Keratinocyte (primary cell): ENCODE measurements around the gene TMPRSS11E. TPM values are rescaled to one million over a fixed set of nuclear protein-coding genes. Genes with fewer than 3 reads are reported as not detected.
"Not testable (repeated sequence)": the region's sequence is repeated elsewhere in the genome, so short reads cannot be mapped to it uniquely, and the experiment has no call there.

Experiments
- DNase-seq: peaks from one replicate; pipeline ENCODE4 v3.0.0-alpha.2; 2011; ENCODE audit warnings: low read depth, missing footprints, low spot score
- FAIRE-seq: peaks from 2 replicates; lab custom pipeline; 2011; peaks lifted over from hg19 to GRCh38; lab: Jason Lieb, UNC
- H2AFZ ChIP-seq: 2 replicates; pipeline ENCODE4 v1.6.0; 2012; ENCODE audit warnings: low read length, control low read depth, inconsistent platforms; ENCODE audit not compliant: control insufficient read depth
- H3K27ac ChIP-seq: 2 replicates; pipeline ENCODE4 v1.5.1; 2011; ENCODE audit warnings: low read length; ENCODE audit not compliant: control insufficient read depth, insufficient read depth
- H3K27me3 ChIP-seq: 3 replicates; pipeline ENCODE4 v1.6.0; 2011; ENCODE audit warnings: low read length; ENCODE audit not compliant: control insufficient read depth, insufficient read depth; ENCODE audit errors: extremely low read depth
- H3K36me3 ChIP-seq, 2 experiments: 2 replicates in 1 of 2; 3 replicates in 1 of 2; pipeline ENCODE4 v1.5.1; 2011; ENCODE audit warnings: low read length in 2 of 2, mild to moderate bottlenecking in 1 of 2; ENCODE audit not compliant: control insufficient read depth in 2 of 2, insufficient read depth in 2 of 2; ENCODE audit errors: extremely low read depth in 1 of 2
- H3K4me1 ChIP-seq: 3 replicates; pipeline ENCODE4 v1.5.1; 2011; ENCODE audit warnings: low read length; ENCODE audit not compliant: control insufficient read depth, insufficient read depth; ENCODE audit errors: extremely low read depth
- H3K4me2 ChIP-seq: 3 replicates; pipeline ENCODE4 v1.6.0; 2011; ENCODE audit warnings: low read depth, low read length; ENCODE audit not compliant: control insufficient read depth, insufficient read depth; ENCODE audit errors: extremely low read depth
- H3K4me3 ChIP-seq, 3 experiments: fragments of 200-600 bp in 1 of 3; sonication (generic) in 1 of 3; 2 replicates in 2 of 3; 3 replicates in 1 of 3; pipeline ENCODE4 v1.5.1; 2011 to 2016; ENCODE audit warnings: low read length in 3 of 3, mild to moderate bottlenecking in 3 of 3, control low read depth in 2 of 3, inconsistent platforms in 1 of 3, low read depth in 1 of 3, mixed read lengths in 1 of 3, mixed run types in 1 of 3, moderate library complexity in 1 of 3; ENCODE audit not compliant: control insufficient read depth in 2 of 3, insufficient read depth in 2 of 3; ENCODE audit errors: extremely low read depth in 1 of 3
- H3K79me2 ChIP-seq: 2 replicates; pipeline ENCODE4 v1.6.0; 2012; ENCODE audit warnings: low read length; ENCODE audit not compliant: control insufficient read depth, insufficient read depth
- H3K9ac ChIP-seq: 3 replicates; pipeline ENCODE4 v1.6.0; 2011; ENCODE audit warnings: low read length; ENCODE audit not compliant: control insufficient read depth, insufficient read depth; ENCODE audit errors: extremely low read depth
- H3K9me1 ChIP-seq: 3 replicates; pipeline ENCODE4 v1.6.0; 2011; ENCODE audit warnings: low read length; ENCODE audit not compliant: control insufficient read depth, insufficient read depth; ENCODE audit errors: extremely low read depth
- H3K9me3 ChIP-seq: 2 replicates; pipeline ENCODE4 v1.5.1; 2012; ENCODE audit warnings: low read depth, low read length; ENCODE audit not compliant: control insufficient read depth
- H4K20me1 ChIP-seq: 3 replicates; pipeline ENCODE4 v1.6.0; 2011; ENCODE audit warnings: low read length; ENCODE audit not compliant: control insufficient read depth, insufficient read depth; ENCODE audit errors: extremely low read depth
- EZH2 ChIP-seq: IDR thresholded peaks from one replicate; pipeline ENCODE4 v1.6.1; 2012; ENCODE audit warnings: inconsistent platforms, mild to moderate bottlenecking, low read length, moderate library complexity
- dilution Hi-C: fragments of 300-500 bp; cut with MboI; formaldehyde crosslinking; loops from one replicate; pipeline ENCODE4 v1.7.0; 2020; ENCODE audit warnings: low sequenced_read_pairs; ENCODE audit not compliant: extremely low pct_ligation_motif_present
- polyA plus RNA-seq, 5 experiments: library from polyadenylated mRNA; depleted of rRNA in 3 of 5; stranded (reverse) in 3 of 5; stranded (forward) in 1 of 5; unstranded in 1 of 5; fragments of >200 nt; gene quantifications; 1 replicate in 1 of 5; 2 replicates in 3 of 5; 3 replicates in 1 of 5; pipeline versions ENCODE4 v1.2.1 to v1.2.3, GENCODE V29; 2011 to 2012; ENCODE audit warnings: missing spikeins in 2 of 5, low read depth in 1 of 5, low replicate concordance in 1 of 5
- TF ChIP-seq, protein P1 (sequence below), 3 experiments: IDR thresholded peaks in 1 of 3; conservative IDR thresholded peaks in 1 of 3; optimal IDR thresholded peaks in 1 of 3; 2 replicates in 2 of 3; 3 replicates in 1 of 3; pipeline versions ENCODE3 to v1.5.1; 2011; ENCODE audit warnings: low read length in 3 of 3, mild to moderate bottlenecking in 3 of 3, moderate library complexity in 2 of 3, control low read depth in 1 of 3, inconsistent platforms in 1 of 3; ENCODE audit not compliant: insufficient read depth in 2 of 3; ENCODE audit errors: extremely low read depth in 1 of 3

TMPRSS11E gene
- polyA plus RNA-seq, 1 donor (not counting 4 experiments of a cell fraction or from before 2014, with no cell fraction given): 2.0 TPM

GRCh38 chr4:68410643-68411042, 36.6 kb upstream of the TMPRSS11E start:
- Histone ChIP-seq H3K9me1 (no peaks in the 10 kb centered on the region), H3K36me3 (no peaks in the 10 kb centered on the region), H4K20me1 (no peaks in the 10 kb centered on the region), H3K4me3 (no peak overlapping the region), H3K9me3 (no peaks in the 10 kb centered on the region), H3K79me2 (no peaks in the 10 kb centered on the region), H3K27ac (no peak overlapping the region), H2AFZ (no peak overlapping the region), H3K9ac (no peak overlapping the region), H3K27me3 (no peaks in the 10 kb centered on the region), H3K4me2 (no peak overlapping the region), H3K4me1 (peaks cover 5% of the 10 kb centered on the region)
- FAIRE-seq (no peak), DNase-seq (no peak)
- TF ChIP-seq, protein P1, sequence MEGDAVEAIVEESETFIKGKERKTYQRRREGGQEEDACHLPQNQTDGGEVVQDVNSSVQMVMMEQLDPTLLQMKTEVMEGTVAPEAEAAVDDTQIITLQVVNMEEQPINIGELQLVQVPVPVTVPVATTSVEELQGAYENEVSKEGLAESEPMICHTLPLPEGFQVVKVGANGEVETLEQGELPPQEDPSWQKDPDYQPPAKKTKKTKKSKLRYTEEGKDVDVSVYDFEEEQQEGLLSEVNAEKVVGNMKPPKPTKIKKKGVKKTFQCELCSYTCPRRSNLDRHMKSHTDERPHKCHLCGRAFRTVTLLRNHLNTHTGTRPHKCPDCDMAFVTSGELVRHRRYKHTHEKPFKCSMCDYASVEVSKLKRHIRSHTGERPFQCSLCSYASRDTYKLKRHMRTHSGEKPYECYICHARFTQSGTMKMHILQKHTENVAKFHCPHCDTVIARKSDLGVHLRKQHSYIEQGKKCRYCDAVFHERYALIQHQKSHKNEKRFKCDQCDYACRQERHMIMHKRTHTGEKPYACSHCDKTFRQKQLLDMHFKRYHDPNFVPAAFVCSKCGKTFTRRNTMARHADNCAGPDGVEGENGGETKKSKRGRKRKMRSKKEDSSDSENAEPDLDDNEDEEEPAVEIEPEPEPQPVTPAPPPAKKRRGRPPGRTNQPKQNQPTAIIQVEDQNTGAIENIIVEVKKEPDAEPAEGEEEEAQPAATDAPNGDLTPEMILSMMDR (optimal IDR thresholded peaks at IDR 0.05 in 1 of 3, IDR thresholded peaks at IDR 0.05 in 1 of 3, conservative IDR thresholded peaks at IDR 0.05 in 1 of 3; ENCODE audit: extremely low read depth in 1 of 3, insufficient read depth in 2 of 3, low read length in 3 of 3): no peak
- no peak for TF ChIP-seq EZH2
- dilution Hi-C loops: no loop called here

DNA sequence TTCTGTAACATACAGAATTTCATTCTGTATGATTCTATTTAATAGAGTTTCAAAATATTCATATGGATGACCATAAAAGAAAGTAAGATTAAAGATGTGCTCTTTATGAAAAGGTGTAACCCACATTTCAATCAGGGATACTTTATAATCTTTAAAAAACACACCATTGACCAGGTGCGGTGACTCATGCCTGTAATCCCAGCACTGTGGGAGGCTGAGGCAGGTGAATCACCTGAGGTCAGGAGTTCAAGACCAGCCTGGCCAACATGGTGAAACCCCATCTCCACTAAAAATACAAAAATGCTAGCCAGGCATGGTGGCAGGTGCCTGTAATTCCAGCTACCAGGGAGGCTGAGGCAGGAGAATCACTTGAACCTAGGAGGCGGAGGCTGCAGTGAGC, 35.2 kb upstream of the TMPRSS11E start:
- H3K9me1 ChIP-seq, H3K4me1 ChIP-seq, H3K9me3 ChIP-seq, H4K20me1 ChIP-seq, H3K79me2 ChIP-seq, H3K36me3 ChIP-seq, H3K4me3 ChIP-seq, H2AFZ ChIP-seq, DNase-seq, H3K27ac ChIP-seq, H3K9ac ChIP-seq, FAIRE-seq, H3K4me2 ChIP-seq, H3K27me3 ChIP-seq, dilution Hi-C loops: not testable (repeated sequence)

GRCh38 chr4:68416591-68416990, 30.7 kb upstream of the TMPRSS11E start:
- peak; percentile 36 for DNase-seq
- dilution Hi-C loops: no loop called here

More at GRCh38 chr4:68416591-68416990, 30.7 kb upstream of the TMPRSS11E start:
- peaks cover 3% of the 10 kb centered on the region for H3K4me1 ChIP-seq
- TF ChIP-seq, protein P1 (optimal IDR thresholded peaks at IDR 0.05 in 1 of 3, IDR thresholded peaks at IDR 0.05 in 1 of 3, conservative IDR thresholded peaks at IDR 0.05 in 1 of 3; ENCODE audit: extremely low read depth in 1 of 3, insufficient read depth in 2 of 3, low read length in 3 of 3): no peak
- no peak for TF ChIP-seq EZH2
- H3K36me3 ChIP-seq: no peaks in the 10 kb centered on the region
- H3K4me3 ChIP-seq: no peak overlapping the region
- H3K9me3 ChIP-seq: no peaks in the 10 kb centered on the region
- peak; percentile 78 for FAIRE-seq
- no peak overlapping the region for H3K27ac ChIP-seq
- H2AFZ ChIP-seq: no peak overlapping the region
- H3K27me3 ChIP-seq: no peaks in the 10 kb centered on the region
- no peaks in the 10 kb centered on the region for H4K20me1 ChIP-seq
- no peak overlapping the region for H3K4me2 ChIP-seq
- H3K9me1 ChIP-seq: no peaks in the 10 kb centered on the region
- no peak overlapping the region for H3K9ac ChIP-seq
- H3K79me2 ChIP-seq: no peaks in the 10 kb centered on the region
